Endodermal cell (in vitro differentiated cells): ENCODE results near the gene GMPR. TPM values are rescaled to one million over a fixed set of nuclear protein-coding genes. Genes with fewer than 3 reads are reported as not detected.

ENCODE experiments used
- DNase-seq: peaks from one replicate; pipeline ENCODE4 v3.0.0-alpha.2; 2017
- H3K27ac ChIP-seq: 2 replicates; pipeline ENCODE4 v1.5.1; 2013; ENCODE audit warnings: mild to moderate bottlenecking, low read depth, low read length, moderate library complexity
- H3K27me3 ChIP-seq: 2 replicates; pipeline ENCODE4 v1.6.1; 2013; ENCODE audit warnings: mild to moderate bottlenecking, low read length, moderate library complexity; ENCODE audit not compliant: insufficient read depth, control insufficient read depth, poor library complexity, severe bottlenecking
- H3K36me3 ChIP-seq: 2 replicates; pipeline ENCODE4 v1.7.0; 2013; ENCODE audit warnings: mild to moderate bottlenecking, low read length, moderate library complexity; ENCODE audit not compliant: control insufficient read depth, insufficient read depth
- H3K4me1 ChIP-seq: one replicate; pipeline ENCODE4 v1.7.0; 2013; ENCODE audit warnings: low read length; ENCODE audit not compliant: control insufficient read depth, insufficient read depth
- H3K4me3 ChIP-seq: 2 replicates; pipeline ENCODE4 v1.5.1; 2013; ENCODE audit warnings: mild to moderate bottlenecking, low read length, moderate library complexity
- H3K9ac ChIP-seq: 2 replicates; pipeline ENCODE4 v1.6.1; 2013; ENCODE audit warnings: mild to moderate bottlenecking, low read length, moderate library complexity; ENCODE audit not compliant: poor library complexity, severe bottlenecking; ENCODE audit errors: extremely low read depth
- H3K9me3 ChIP-seq: 2 replicates; pipeline ENCODE4 v1.6.1; 2013; ENCODE audit warnings: mild to moderate bottlenecking, low read length, moderate library complexity; ENCODE audit not compliant: control insufficient read depth
- H3K27ac Mint-ChIP-seq: 2 replicates; pipeline ENCODE4 v1.8.0; 2020; ENCODE audit warnings: mixed read lengths
- H3K27me3 Mint-ChIP-seq: 2 replicates; pipeline ENCODE4 v1.8.0; 2021; ENCODE audit warnings: mild to moderate bottlenecking, mixed read lengths; ENCODE audit not compliant: insufficient read depth
- H3K36me3 Mint-ChIP-seq: 2 replicates; pipeline ENCODE4 v1.8.0; 2020; ENCODE audit warnings: low read depth, mixed read lengths
- H3K4me1 Mint-ChIP-seq: 2 replicates; pipeline ENCODE4 v1.8.0; 2020; ENCODE audit warnings: mixed read lengths
- H3K4me3 Mint-ChIP-seq: 2 replicates; pipeline ENCODE4 v1.8.0; 2020; ENCODE audit warnings: mild to moderate bottlenecking, moderate library complexity, mixed read lengths
- H3K9me3 Mint-ChIP-seq: 2 replicates; pipeline ENCODE4 v1.8.0; 2020; ENCODE audit warnings: mild to moderate bottlenecking, mixed read lengths
- WGBS, 2 experiments: methylation state at CpG; one replicate each; pipeline versions ENCODE4 v1.1.5 to v1.1.7; 2013; ENCODE audit warnings: missing lambda C conversion rate in 2 of 2, mixed read lengths in 1 of 2; ENCODE audit not compliant: insufficient coverage in 1 of 2, insufficient read length in 1 of 2; 5-methylcytosine and 5-hydroxymethylcytosine counted together
- total RNA-seq, 2 donors: library from RNA; stranded (reverse); fragmentation: NEBNext Ultra II Directional in 1 of 2; extraction: Animal tissue kit (Norgen Biotek cat#: 25700) in 1 of 2; gene quantifications; 2 replicates in 1 of 2; 3 replicates in 1 of 2; pipeline ENCODE4 v1.2.1, GENCODE V29; 2021
- TF ChIP-seq, protein P1 (sequence below): fragments of 200-600 bp; sonication (generic); conservative IDR thresholded peaks from 2 replicates; pipeline ENCODE4 v1.5.0; 2021; ENCODE audit warnings: antibody characterized with exemption, mild to moderate bottlenecking

The GMPR gene
- total RNA-seq, 2 donors from 2014 or later = 4.9 to 20.7 TPM

DNA sequence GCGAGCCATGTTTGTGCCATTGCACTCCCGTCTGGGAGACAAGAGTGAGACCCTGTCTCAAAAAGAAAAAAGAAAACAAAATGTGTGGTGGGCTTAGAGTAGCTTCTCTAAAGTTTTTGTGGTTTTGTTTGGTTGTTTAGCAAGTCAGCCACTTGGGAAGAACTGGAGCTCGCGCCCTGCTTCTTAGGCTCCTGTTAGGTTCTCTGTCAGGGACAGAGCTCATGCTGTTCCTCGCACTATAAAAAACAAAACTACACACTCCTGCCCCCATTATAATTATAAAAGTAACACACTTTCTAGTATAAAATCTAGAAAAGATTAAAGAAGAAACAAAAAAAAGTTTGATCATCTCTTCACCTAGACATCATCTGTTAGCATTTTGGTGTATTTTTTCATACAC is 33.0 kb downstream of the GMPR start:
- Mint-ChIP-seq H3K27ac (no peak overlapping the region), H3K4me3 (no peak overlapping the region), H3K4me1 (peaks cover 14% of the 10 kb centered on the region), H3K36me3 (peaks cover 6% of the 10 kb centered on the region), H3K9me3 (peaks cover 14% of the 10 kb centered on the region), H3K27me3 (no peaks in the 10 kb centered on the region)
- Histone ChIP-seq H3K9me3 (no peaks in the 10 kb centered on the region), H3K9ac (no peak overlapping the region), H3K27me3 (no peaks in the 10 kb centered on the region), H3K4me3 (no peak overlapping the region), H3K4me1 (no peaks in the 10 kb centered on the region), H3K36me3 (no peaks in the 10 kb centered on the region), H3K27ac (no peak overlapping the region)
- 95 to 100% methylated on average over 2 to 5 of the region's 5 CpGs for WGBS, 2 experiments
- DNase-seq = no peak
- TF ChIP-seq, protein P1, sequence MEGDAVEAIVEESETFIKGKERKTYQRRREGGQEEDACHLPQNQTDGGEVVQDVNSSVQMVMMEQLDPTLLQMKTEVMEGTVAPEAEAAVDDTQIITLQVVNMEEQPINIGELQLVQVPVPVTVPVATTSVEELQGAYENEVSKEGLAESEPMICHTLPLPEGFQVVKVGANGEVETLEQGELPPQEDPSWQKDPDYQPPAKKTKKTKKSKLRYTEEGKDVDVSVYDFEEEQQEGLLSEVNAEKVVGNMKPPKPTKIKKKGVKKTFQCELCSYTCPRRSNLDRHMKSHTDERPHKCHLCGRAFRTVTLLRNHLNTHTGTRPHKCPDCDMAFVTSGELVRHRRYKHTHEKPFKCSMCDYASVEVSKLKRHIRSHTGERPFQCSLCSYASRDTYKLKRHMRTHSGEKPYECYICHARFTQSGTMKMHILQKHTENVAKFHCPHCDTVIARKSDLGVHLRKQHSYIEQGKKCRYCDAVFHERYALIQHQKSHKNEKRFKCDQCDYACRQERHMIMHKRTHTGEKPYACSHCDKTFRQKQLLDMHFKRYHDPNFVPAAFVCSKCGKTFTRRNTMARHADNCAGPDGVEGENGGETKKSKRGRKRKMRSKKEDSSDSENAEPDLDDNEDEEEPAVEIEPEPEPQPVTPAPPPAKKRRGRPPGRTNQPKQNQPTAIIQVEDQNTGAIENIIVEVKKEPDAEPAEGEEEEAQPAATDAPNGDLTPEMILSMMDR = no peak

DNA sequence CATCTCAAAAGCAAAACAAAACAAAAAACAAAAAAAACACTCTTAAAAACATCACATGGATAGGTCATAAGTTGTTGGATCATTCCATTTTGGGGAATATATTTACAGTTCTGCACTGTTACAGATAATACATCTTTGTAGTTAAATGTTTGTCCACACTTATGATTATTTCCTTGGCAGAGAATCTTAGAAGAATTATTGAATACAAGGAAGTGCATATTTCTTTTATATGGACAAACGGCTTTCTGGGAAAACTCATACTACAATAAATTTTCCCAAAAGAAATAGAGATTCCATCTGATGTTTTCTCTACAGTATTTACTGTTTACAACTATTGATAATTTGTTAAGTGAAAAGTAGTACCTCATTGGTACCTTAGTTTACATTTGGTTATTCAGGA is 33.8 kb downstream of the GMPR start:
- Mint-ChIP-seq H3K4me3 (no peak overlapping the region), H3K27ac (no peak overlapping the region), H3K27me3 (no peaks in the 10 kb centered on the region), H3K4me1 (peaks cover 22% of the 10 kb centered on the region), H3K9me3 (peaks cover 8% of the 10 kb centered on the region), H3K36me3 (peaks cover 6% of the 10 kb centered on the region)
- no peaks in the 10 kb centered on the region for H3K27me3 ChIP-seq
- TF ChIP-seq, protein P1 = no peak
- no peak overlapping the region for H3K9ac ChIP-seq
- peaks cover 4% of the 10 kb centered on the region for H3K4me1 ChIP-seq
- no peak for DNase-seq
- no peaks in the 10 kb centered on the region for H3K9me3 ChIP-seq
- no peak overlapping the region for H3K4me3 ChIP-seq
- WGBS, 2 experiments = 83% methylated on average over 1 of the region's 1 CpG; no CpG with 5 or more reads in 1 of the 2 experiments
- H3K27ac ChIP-seq = no peak overlapping the region
- H3K36me3 ChIP-seq = no peaks in the 10 kb centered on the region

DNA sequence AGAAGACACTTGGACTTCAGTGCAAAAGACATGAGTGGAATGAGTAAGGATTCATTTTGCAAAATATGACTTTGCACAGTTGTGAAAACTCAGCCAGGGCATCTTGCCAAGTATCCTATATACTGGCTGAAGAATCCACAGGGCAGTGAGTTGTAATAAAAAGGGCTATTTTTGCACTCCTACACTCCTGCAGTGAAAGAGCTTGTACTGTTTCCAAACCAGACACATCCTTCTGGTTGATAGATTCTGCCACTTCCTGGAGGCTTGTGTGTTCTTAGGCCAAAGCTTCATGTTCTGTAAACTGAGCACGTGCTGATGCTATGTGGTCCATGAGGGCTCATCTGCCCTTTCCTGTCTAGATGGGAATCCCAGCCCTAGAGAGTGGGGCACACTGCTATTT is 34.9 kb downstream of the GMPR start:
- no peak overlapping the region for H3K4me3 Mint-ChIP-seq
- no peaks in the 10 kb centered on the region for H3K36me3 Mint-ChIP-seq
- H3K9me3 Mint-ChIP-seq = peaks cover under 1% of the 10 kb centered on the region
- H3K4me1 ChIP-seq = peaks cover 4% of the 10 kb centered on the region
- H3K27me3 Mint-ChIP-seq = no peaks in the 10 kb centered on the region
- H3K4me3 ChIP-seq = no peak overlapping the region
- DNase-seq = no peak
- H3K36me3 ChIP-seq = no peaks in the 10 kb centered on the region
- H3K9me3 ChIP-seq = no peaks in the 10 kb centered on the region
- H3K4me1 Mint-ChIP-seq = peaks cover 31% of the 10 kb centered on the region
- 95 to 100% methylated on average over 1 of the region's 1 CpG for WGBS, 2 experiments
- TF ChIP-seq, protein P1 = no peak
- H3K9ac ChIP-seq = no peak overlapping the region
- no peak overlapping the region for H3K27ac Mint-ChIP-seq
- H3K27ac ChIP-seq = no peak overlapping the region
- H3K27me3 ChIP-seq = no peaks in the 10 kb centered on the region
